Stimulated activated naive CD8-positive, alpha-beta T cell treated with anti-CD3 and anti-CD28 coated beads, Interleukin-15, Interleukin-2, amounts not matched to agents 100 U/mL and 50 U/mL, for 24 hours (primary cell): ENCODE results near the gene DEGS1.

Source experiments
- ATAC-seq: fragments of 150-1000 bp; cut with Tn5 transposase; one replicate; pipeline ENCODE4 v1.10.0; 2021
- DNase-seq: peaks from one replicate; pipeline ENCODE4 v3.0.0; 2021

Gene DEGS1

DNA sequence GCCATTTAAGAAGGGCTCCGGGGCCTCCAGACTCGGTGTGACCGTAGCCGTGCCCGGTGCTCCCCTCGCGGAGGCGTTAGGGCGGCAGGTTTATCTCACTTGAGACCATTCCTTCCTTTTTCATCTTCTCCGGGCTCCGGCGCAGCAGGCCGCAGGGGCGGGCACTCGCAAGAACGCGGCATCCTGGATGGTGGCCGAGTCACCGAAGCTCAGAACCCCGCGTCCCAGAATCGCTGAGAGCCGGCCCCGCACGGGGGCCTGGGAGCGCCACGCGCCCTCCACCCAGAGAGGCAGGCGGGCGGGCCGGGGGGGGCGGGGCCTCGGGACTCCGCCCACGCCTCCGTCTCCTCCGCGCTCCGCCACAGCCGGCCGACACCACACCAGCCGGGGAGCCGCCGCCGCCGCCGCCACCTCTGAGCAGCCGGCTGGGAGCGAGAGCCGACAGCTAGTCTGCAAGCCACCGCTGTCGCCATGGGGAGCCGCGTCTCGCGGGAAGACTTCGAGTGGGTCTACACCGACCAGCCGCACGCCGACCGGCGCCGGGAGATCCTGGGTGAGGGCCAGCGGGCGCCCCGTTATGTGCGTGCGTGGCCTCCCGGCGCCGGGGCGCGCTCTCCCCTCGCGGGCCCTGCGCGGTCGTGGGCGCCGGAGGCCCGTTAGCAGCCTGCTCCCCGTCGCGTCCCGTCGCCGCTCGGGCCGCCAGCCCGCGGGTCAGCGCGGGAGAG is at the start of gene DEGS1:
TSS of gene DEGS1 (plus strand) at position 375 of the 725 bp plus-strand sequence. CDS start at position 472, 97 bp downstream.
- ATAC-seq (peak; percentile 75), DNase-seq (peak; percentile 84)

DNA sequence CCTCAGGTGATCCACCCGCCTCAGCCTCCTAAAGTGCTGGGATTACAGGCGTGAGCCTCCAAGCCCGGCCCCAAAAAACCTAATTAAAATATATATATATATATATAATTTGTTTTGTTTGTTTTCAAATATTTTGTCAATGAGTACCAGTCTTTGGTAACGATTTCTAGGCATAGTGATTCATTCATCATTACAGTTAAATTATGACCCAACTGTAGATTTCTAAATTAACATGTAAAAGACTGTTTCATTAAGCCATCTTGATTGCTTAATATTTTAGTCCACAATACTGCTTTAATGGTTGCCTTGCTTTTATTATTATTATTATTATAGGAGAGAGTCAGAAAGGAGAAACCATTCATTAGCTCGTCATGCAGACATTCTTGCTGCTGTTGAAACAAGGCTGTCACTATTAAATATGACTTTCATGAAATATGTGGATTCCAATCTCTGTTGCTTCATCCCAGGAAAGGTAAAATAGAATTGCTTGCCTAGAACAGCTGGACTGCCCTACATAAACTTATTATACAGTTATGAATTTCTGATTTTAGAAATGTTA is 49.2 kb upstream of the DEGS1 start:
- no peak for DNase-seq
- ATAC-seq = no peak

DNA sequence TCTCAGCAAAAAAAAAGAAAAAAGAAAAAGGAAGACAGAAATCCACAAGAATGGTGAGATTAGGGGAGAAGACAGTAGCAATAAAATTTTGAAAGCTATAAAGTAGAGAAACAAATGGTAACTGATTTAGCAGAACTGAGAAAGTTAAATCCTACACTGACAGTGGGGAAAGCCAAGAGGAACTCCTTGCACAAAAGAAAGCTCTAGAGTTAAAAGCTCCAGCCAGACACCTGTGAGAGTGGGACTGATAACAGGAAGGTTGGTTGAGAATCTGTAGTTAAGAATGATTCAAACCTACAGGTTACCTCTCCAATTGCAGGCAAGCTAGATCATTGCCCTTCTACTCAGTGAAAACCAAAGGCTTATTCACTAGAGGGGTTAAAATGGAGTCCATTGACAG is 45.5 kb upstream of the DEGS1 start:
- DNase-seq = no peak
- no peak for ATAC-seq

DNA sequence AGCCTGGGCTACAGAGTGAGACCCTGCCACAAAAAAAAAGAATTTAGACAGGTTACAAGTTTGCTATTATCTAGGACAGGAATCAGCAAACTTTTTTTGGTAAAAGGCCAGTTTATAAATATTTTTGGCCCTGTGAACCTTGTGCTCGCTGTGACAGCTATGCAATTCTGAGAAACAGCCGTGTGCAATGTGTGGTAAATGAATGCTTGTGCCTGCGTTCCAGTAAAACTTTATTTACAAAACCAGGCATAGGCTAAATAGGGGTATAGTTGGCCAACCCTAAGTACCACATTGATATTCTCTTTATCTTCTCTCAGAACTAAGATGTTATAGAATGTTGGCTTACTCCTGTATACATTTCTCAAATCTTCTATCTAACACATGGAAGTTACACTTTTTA is 44.8 kb upstream of the DEGS1 start:
- ATAC-seq = no peak
- no peak for DNase-seq

DNA sequence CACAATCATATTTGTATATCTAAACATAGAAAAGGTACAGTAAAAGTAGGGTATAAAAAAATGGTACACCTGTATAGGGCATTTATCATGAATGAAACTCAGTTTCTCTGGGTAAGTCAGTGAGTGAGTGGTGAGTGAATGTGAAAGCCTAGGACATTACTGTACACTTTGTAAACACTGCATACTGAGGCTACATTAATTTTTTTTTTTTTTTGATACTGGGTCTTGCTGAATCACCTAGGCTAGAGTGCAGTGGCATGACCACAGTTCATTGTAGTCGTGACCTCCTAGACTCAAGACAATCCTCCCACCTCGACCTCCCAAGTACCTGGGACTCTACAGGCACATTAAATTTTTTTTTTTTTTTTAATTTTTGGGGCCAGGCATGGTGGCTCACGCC is 41.3 kb upstream of the DEGS1 start:
- ATAC-seq = no peak
- DNase-seq = no peak

DNA sequence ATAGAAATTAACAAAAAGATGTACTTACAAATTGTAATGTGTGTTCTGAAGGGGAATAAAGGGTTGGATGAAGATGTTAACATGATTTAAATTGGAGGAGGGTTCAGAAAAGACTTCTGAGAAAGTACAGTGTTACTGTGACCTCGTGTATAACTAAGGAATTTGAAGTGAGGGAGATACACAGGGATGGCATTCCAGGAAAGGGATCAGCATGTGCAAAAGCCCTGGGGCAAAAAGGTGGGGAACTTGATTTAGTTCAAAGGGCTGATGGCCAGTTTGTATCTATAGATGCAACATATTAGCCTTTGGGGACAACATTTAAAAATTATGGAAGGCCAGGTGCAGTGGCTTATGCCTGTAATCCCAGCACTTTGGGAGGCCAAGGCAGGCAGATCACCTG is 33.3 kb upstream of the DEGS1 start:
- no peak for DNase-seq

DNA sequence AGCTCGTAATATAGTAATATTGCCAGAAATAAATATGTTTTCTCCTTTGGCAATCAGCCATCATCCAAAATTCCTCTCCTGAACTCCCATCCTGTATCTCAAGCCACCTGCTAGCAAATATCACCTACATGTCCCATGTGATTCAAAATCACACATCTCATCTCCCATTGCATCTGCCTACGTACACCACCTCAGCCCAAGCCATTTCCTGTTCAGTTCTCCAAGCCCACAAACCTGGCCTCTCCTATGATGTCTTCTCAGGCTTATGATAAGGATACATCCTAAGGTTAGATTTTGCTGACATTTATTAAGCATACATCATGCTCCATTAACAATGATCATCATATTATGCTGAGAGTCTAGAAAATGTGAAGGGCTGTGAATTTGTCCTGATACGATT is 31.9 kb upstream of the DEGS1 start:
- no peak for DNase-seq
- no peak for ATAC-seq

More for the DNA sequence above, 33.3 kb upstream of the DEGS1 start:
- ATAC-seq = no peak

DNA sequence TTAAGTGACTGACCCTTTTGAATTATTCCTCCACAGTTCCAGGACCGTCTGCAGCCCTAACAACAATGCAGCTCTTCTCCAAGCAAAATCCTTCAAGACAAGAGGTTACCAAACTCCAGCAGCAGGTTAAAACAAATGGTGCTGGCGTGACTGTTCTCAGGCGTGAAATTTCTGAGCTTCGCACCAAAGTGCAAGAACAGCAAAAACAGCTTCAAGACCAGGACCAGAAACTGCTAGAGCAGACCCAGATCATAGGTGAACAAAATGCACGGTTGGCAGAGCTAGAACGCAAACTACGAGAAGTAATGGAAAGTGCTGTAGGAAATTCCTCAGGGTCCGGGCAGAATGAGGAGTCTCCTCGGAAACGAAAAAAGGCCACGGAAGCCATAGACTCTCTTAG is 25.7 kb upstream of the DEGS1 start:
- no peak for DNase-seq

DNA sequence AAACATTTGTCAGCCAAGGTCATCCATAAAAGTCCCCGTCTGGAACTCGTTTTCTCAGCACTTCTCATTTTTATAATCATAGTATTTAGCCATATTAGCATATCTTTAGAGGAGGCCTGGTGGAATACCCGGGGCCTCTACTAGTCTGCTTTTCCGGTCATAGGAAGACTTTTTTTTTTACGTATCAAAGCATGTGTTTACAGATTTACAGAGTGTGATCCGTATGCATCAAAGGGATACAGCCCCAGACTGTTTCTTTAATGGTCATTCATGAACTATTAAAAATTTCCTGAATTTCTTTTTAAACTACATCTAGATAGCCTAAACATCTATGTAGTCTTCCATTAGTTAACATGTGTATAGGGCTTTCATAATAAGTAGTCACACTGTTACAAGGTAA is 23.5 kb upstream of the DEGS1 start:
- ATAC-seq (no peak), DNase-seq (no peak)

More for the DNA sequence above, 25.7 kb upstream of the DEGS1 start:
- ATAC-seq = no peak

DNA sequence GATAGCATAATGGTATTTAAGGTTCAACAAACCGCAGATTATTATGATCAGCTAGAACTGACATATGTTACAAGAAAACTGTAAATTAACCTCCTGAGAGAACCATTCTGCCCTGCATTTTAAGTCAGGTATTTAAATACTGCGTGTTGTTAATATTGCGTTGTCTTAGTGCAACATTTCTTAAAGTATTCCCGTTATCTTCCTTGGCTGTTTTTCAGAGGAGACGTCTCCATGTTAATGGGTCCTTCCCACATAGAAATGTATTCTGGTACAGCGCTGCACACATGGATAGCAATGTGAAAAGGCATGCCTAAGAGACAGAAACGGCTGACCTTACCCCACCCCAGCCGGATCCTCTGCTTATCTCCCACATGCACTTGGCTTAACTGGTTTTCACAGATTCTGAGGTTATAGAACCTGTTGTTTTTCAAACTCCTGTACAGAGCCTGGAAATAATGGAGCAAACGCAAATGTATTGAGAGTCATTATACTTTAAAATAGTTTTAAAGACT is 22.8 kb upstream of the DEGS1 start:
- ATAC-seq (no peak), DNase-seq (no peak)

DNA sequence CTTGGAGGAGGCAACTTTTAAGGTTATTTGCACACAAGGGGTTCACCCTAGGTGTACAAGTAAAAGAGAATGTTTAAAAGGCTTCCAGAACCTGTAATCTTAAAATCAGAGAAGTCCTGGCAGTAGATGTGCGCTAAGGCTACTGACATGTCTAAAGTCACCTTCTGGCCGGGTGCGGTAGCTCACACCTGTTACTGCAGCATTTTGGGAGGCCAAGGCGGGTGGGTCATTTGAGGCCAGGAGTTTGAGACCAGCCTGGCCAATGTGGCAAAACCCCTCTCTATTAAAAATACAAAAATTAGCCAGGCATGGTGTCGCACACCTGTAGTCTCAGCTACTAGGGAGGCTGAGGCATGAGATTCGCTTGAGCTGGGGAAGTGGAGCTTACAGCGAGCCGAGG is 20.3 kb upstream of the DEGS1 start:
- no peak for ATAC-seq
- no peak for DNase-seq

DNA sequence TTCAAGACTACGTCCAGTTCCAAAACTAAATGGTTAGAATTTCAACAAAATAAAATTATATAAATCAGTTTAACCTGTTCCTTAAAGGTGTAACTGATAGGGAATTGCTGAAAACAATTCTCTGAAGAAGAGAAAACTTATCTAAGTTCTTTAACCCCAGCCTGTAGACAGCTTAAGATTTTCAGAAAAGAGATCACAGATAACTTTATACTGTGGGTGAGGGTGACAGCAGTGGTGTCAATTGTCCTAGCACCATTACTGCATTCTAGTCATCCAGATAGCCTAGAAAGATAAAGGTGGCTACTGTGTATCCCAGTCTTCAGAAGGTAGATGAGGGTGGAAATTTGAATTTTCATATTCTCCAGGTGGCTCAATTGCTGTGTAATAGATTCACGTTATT is 19.7 kb upstream of the DEGS1 start:
- DNase-seq (no peak), ATAC-seq (no peak)

DNA sequence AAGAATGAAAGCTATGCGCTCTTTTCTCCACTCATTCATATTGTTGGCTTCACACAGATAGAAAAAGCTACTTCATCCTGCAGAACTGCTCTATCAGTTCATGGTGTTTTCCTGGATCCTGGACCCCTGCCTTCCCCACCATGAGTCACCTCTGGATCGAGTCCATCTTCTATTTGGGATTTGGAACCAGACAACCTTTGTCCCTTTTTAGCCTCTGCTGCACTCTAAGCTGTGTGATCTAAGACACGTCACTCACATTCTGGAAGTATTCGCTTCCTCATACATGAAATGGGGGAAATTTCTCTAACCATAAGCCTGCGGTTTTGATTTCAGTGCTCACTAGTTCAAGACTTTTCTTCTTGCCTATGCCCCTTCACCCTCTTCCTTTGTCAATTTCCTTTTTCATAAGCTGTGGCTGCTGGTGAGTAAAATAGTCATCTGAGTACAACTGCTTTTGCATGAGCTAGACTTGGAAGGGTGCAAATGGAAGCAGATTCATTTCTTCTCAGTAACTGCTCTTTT is 14.1 kb upstream of the DEGS1 start:
- ATAC-seq = peak; percentile 93
- DNase-seq = peak; percentile 13

DNA sequence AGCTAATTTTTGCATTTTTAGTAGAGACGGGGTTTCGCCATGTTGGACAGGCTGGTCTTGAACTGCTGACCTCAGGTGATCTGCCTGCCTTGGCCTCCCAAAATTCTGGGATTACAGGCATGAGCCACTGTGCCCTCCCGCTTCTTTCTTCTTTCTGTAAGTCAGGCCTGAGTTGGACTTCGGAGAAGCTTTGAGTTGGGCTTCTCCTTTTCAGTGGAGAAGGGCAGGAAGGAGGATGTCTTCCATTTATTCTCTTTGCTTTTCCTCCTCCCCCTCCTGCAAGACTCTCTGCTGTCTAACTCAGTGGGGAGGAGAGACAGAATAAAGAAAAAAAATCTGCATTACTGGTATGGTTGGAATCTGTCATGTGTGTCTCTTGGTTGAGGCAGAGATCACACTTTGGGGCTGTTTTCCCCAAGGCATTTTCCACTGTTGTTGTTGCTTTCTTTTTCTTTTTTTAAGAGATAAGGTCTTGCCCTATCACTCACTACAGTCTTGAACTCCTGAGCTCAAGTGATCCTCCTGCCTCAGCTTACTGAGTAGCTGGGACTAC is 13.2 kb upstream of the DEGS1 start:
- ATAC-seq (no peak), DNase-seq (no peak)

DNA sequence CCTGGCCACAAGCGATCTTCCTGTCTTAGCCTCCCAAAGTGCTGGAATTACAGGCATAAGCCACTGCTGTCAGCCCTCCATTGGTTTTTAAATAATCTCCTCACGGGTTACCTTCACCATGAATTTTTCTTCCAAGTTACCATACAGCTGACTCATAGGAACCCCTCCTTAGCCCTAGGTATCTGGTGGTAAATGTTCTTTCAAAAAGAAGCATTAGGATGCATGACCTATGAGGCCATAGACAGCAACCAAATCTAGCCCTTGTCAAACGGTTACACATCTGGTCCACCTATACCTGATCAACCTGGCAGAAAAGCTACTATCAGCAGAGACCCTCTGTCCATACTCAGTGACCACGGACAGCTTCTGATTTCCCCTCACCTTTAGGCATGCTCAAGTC is 12.7 kb upstream of the DEGS1 start:
- DNase-seq (no peak), ATAC-seq (no peak)

DNA sequence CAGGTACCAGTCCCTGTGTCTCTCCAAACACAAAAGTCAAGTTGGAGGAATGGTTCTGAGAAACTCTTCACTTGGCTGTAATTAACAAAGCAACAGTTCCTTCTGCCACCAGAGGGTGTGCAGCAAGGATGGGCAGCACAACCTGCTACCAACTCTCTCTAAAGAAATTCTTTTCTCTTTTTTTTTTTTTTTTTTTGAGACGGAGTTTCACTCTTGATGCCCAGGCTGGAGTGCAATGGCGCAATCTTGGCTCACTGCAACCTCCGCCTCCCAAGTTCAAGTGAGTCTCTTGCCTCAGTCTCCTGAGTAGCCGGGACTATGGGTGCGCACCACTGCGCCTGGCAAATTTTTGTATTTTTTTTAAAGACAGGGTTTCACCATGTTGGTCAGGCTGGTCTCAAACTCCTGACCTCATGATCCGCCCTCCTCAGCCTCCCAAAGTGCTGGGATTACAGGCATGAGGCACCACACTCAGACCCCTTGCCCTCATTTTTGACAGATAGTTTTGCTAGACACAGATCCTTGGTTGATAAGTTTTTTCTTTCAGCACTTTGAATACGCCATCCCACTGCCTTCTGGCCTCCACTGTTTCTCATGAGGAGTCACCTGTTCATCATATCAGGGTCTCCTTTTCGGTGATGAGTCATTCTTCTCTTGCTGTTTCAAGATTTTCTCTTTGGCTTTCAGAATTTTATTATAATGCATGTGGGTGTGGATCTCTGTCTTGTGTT is 12.1 kb upstream of the DEGS1 start:
- DNase-seq (no peak), ATAC-seq (no peak)

DNA sequence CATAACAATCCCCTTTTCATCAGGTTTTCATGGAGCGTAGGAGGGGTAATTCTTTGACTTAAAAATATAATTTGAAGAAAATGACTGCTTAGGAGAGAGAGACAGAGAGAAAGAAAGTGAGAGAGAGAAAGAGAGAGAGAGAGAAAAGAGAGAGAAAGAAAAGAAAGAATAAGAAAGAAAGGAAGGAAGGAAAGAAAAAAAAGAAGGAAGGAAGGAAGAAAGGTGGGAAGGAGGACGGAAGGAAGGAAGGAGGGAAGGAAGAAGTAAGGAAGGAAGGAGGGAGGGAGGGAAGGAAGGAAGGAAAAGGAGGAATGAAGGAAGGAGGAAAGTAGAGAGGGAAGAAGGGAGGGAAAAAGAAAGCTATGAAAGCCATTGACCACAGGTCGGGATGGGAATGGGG is 10.8 kb upstream of the DEGS1 start:
- no peak for DNase-seq
- no peak for ATAC-seq

DNA sequence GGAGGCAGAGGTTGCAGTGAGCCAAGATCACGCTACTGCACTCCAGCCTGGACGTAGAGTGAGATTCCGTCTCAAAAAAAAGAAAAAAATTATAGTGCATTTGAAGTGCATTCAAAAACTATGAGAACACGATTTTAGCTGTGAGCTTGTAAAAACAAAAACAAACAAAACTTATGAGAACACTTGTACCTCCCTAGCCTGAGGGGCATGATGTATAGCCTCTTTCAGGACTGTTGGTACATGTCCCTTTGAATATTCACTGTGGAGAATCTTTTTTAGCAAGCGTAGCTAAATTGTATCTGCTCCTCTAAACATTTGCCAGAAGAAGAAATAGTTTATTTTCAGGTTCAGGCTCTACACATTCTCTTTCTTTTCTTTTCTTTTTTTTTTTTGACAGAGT is 9.5 kb upstream of the DEGS1 start:
- DNase-seq (no peak), ATAC-seq (no peak)

DNA sequence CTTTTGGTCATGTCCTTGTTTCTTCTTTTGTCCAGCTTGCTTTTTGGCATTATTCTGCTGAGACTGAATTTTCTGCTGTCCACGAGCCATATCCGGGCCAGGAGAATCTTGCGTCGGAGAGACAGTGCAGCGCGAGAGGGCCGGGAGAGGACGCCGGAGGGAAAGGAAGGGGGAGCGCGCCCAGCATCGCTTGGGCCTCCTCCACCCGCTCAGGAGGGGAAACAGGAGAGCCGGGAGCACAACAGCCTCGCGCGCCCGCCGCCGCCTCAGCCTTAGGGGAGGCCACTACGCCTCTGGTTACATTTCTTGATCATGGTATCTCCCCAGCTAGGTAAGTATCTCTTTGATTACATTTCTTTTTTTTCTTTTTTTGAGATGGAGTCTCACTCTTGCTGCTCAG is 7.4 kb upstream of the DEGS1 start:
- ATAC-seq = peak; percentile 78
- DNase-seq = peak; percentile 42

DNA sequence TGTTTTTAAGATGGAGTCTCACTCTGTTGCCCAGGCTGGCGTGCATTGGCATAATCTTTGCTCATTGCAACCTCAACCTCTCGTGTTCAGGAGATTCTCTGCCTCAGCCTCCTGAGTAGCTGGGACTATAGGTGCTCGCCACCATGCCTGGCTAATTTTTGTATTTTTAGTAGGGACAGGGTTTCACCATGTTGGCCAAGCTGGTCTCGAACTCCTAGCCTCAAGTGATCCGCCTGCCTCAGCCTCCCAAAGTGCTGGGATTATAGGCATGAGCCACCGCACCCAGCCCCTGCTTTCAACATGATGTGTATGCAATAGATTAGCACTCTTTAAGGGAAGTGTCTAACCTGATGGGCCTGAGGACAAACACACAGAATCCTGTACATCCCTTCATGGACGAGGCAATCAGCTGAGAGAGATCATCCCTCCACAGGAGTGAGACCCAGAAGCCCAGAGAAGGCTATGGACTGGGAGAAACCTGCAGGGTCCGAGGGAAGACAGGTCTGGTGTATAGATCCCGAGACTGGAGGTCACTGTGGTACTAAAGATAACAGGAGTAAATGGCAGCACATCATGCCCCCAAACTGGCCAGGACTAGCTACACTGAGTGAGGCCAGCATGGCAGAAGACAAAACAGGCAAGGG is 5.6 kb upstream of the DEGS1 start:
- DNase-seq (no peak), ATAC-seq (no peak)

DNA sequence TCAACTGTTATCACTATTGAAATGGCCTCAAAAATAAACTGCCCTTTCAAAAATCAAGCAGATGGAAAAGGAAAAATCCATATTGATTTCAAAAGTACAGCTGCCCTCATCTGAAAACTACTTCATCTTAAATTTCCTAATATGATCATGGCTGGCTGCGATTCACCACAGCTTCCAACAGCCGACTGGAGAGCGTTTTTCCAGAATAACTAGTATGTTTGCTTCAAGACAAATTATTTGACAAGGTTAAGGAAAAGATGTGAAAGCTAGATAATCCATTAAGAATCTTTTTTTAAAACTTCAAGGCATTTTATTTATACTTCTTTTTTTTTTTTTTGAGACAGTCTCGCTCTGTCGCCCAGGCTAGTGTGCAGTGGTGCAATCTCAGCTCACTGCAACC is 4.1 kb upstream of the DEGS1 start:
- no peak for DNase-seq

DNA sequence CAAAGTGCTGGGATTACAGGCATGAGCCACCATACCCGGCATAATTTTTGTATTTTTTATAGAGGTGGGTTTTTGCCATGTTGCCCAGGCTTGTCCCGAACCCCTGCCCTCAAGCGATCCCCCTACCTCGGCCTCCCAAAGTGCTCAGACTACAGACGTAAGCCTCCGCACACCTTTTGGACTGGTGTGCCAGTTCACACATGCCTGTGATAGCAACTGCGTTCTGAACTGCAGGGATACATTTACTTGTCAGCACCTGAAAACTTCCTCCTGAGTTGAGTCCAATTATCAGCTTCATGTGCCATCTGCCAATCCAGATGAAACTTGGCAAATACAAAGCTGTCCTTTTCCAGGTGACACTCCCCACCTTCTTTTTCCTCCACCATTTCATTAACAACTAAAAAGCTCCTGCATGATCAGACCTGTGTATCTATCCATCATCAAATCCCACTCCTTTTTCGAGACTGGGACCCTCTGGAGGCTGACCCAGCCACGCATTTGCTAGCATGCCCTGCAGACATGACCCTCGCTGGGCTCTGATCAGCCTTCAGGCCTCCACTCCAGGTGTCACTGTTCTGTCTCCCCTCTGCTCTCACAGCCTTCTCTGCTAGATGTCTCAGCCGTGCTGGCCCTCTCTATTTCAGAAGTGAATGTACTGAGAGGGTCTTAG is 2.1 kb upstream of the DEGS1 start:
- no peak for ATAC-seq

More for the DNA sequence above, 4.1 kb upstream of the DEGS1 start:
- no peak for ATAC-seq

More for the DNA sequence above, 2.1 kb upstream of the DEGS1 start:
- no peak for DNase-seq
